T47D (cell line): ENCODE results near the gene DDX10.
A peak's percentile ranks its signal among the peaks of the same experiment; 100 is the strongest.

Experiments used
- DNase-seq, 2 experiments: peaks; one replicate each; pipeline versions ENCODE4 v3.0.0 to v3.0.0-alpha.2; 2011 to 2012; ENCODE audit warnings: low read depth in 1 of 2, low spot score in 1 of 2
- JUND ChIP-seq: IDR thresholded peaks from 2 replicates; pipeline ENCODE4 v1.6.1; 2012; ENCODE audit warnings: low read depth
- in situ Hi-C: cut with HindIII; loops from 2 replicates; pipeline ENCODE4 v1.10.0; 2016; ENCODE audit warnings: low sequenced_read_pairs, low pct_unique_long_range_greater_than_20kb

Gene DDX10

GRCh38 chr11:108846009-108846408 lies 181.1 kb downstream of the DDX10 start:
- in situ Hi-C loops, result no loop called here
- TF ChIP-seq JUND, result no peak

GRCh38 chr11:108847298-108847990 lies 182.6 kb downstream of the DDX10 start:
- in situ Hi-C loops, result no loop called here
- no peak for TF ChIP-seq JUND
- no peak for DNase-seq

More at GRCh38 chr11:108846009-108846408, 181.1 kb downstream of the DDX10 start:
- no peak for DNase-seq

GRCh38 chr11:108851781-108852180 lies 186.9 kb downstream of the DDX10 start:
- DNase-seq, result no peak
- no peak for TF ChIP-seq JUND
- in situ Hi-C loops, result no loop called here

GRCh38 chr11:108852701-108853100 lies 187.8 kb downstream of the DDX10 start:
- TF ChIP-seq JUND, result no peak
- DNase-seq, result no peak
- in situ Hi-C loops, result no loop called here

GRCh38 chr11:108853151-108853550 lies 188.3 kb downstream of the DDX10 start:
- DNase-seq, result no peak
- in situ Hi-C loops, result no loop called here
- no peak for TF ChIP-seq JUND

- in situ Hi-C loops, result no loop called here
- peak; percentile 29 to 52 for DNase-seq
- TF ChIP-seq JUND, result no peak
Measured at GRCh38 chr11:108853864-108854263, 189.0 kb downstream of the DDX10 start.

GRCh38 chr11:108854346-108854745 lies 189.5 kb downstream of the DDX10 start:
- no peak for DNase-seq
- TF ChIP-seq JUND, result no peak
- in situ Hi-C loops, result no loop called here

- no peak for TF ChIP-seq JUND
Measured at GRCh38 chr11:108857382-108857781, 192.5 kb downstream of the DDX10 start.

GRCh38 chr11:108858622-108859021 lies 193.8 kb downstream of the DDX10 start:
- no peak for TF ChIP-seq JUND
- in situ Hi-C loops, result no loop called here
- DNase-seq, result no peak

More at GRCh38 chr11:108857382-108857781, 192.5 kb downstream of the DDX10 start:
- in situ Hi-C loops, result no loop called here
- DNase-seq, result no peak

- no peak for TF ChIP-seq JUND
- no peak for DNase-seq
- in situ Hi-C loops, result no loop called here
Measured at GRCh38 chr11:108859510-108859909, 194.6 kb downstream of the DDX10 start.

GRCh38 chr11:108863528-108863927 lies 198.7 kb downstream of the DDX10 start:
- no peak for TF ChIP-seq JUND
- no peak for DNase-seq
- in situ Hi-C loops, result no loop called here

- no peak for TF ChIP-seq JUND
- DNase-seq, result no peak
- in situ Hi-C loops, result no loop called here
Measured at GRCh38 chr11:108865406-108865805, 200.5 kb downstream of the DDX10 start.

GRCh38 chr11:108866781-108867180 lies 201.9 kb downstream of the DDX10 start:
- no peak for TF ChIP-seq JUND
- in situ Hi-C loops, result no loop called here
- no peak for DNase-seq
